ENCODE results near the gene GRIN3A.
"Not testable (repeated sequence)": the region's sequence is repeated elsewhere in the genome, so short reads cannot be mapped to it uniquely, and the experiment has no call there.

GRIN3A gene

GRCh38 chr9:101628173-101628572, 110.3 kb downstream of the GRIN3A start:
- no peak for DNase-seq

- no peak for DNase-seq
Observed at GRCh38 chr9:101626295-101626694, 112.2 kb downstream of the GRIN3A start.

- peak; percentile 10 for DNase-seq
Observed at GRCh38 chr9:101625876-101626275, 112.6 kb downstream of the GRIN3A start.

- DNase-seq = no peak
Observed at GRCh38 chr9:101620452-101620851, 118.0 kb downstream of the GRIN3A start.

GRCh38 chr9:101618698-101619097, 119.7 kb downstream of the GRIN3A start:
- DNase-seq = no peak

GRCh38 chr9:101605547-101605946, 132.9 kb downstream of the GRIN3A start:
- DNase-seq = no peak

- no peak for DNase-seq
Observed at GRCh38 chr9:101604296-101604695, 134.2 kb downstream of the GRIN3A start.

- peak; percentile 50 for DNase-seq
Observed at GRCh38 chr9:101601904-101602765, 136.3 kb downstream of the GRIN3A start.

- DNase-seq = no peak
Observed at GRCh38 chr9:101594796-101595195, 143.7 kb downstream of the GRIN3A start, which contains the start of gene PPP3R2. Gene PPP3R2, minus strand, starts transcription at chr9:101594969. Its CDS starts 48 bp downstream, at chr9:101594921.

- DNase-seq = no peak
Observed at GRCh38 chr9:101593345-101593744, 145.1 kb downstream of the GRIN3A start.

GRCh38 chr9:101592788-101593187, 145.7 kb downstream of the GRIN3A start:
- no peak for DNase-seq

GRCh38 chr9:101591787-101592446, 146.5 kb downstream of the GRIN3A start:
- no peak for DNase-seq

GRCh38 chr9:101590901-101591300, 147.5 kb downstream of the GRIN3A start:
- no peak for DNase-seq

- not testable (repeated sequence) for DNase-seq
Observed at GRCh38 chr9:101590074-101590473, 148.4 kb downstream of the GRIN3A start.

GRCh38 chr9:101587332-101588043, 151.0 kb downstream of the GRIN3A start:
- DNase-seq = no peak

GRCh38 chr9:101586651-101587050, 151.8 kb downstream of the GRIN3A start:
- no peak for DNase-seq

- DNase-seq = no peak
Observed at GRCh38 chr9:101585740-101586139, 152.7 kb downstream of the GRIN3A start.

- no peak for DNase-seq
Observed at GRCh38 chr9:101582553-101582952, 155.9 kb downstream of the GRIN3A start.

- no peak for DNase-seq
Observed at GRCh38 chr9:101579711-101580545, 158.5 kb downstream of the GRIN3A start.

- no peak for DNase-seq
Observed at GRCh38 chr9:101578378-101578777, 160.1 kb downstream of the GRIN3A start.

GRCh38 chr9:101574731-101575333, 163.6 kb downstream of the GRIN3A start:
- DNase-seq = no peak

GRCh38 chr9:101572316-101572715, 166.1 kb downstream of the GRIN3A start:
- DNase-seq = no peak
